NCI-H2107 treated with DMSO at 0.1 percent for 48 hours (cell line): ENCODE data around the gene PPP2R2C.

Source experiments
- DNase-seq: peaks from one replicate; lab custom pipeline; 2025; ENCODE audit not compliant: unreplicated experiment; lab: John Stamatoyannopoulos, UW

The PPP2R2C gene

DNA sequence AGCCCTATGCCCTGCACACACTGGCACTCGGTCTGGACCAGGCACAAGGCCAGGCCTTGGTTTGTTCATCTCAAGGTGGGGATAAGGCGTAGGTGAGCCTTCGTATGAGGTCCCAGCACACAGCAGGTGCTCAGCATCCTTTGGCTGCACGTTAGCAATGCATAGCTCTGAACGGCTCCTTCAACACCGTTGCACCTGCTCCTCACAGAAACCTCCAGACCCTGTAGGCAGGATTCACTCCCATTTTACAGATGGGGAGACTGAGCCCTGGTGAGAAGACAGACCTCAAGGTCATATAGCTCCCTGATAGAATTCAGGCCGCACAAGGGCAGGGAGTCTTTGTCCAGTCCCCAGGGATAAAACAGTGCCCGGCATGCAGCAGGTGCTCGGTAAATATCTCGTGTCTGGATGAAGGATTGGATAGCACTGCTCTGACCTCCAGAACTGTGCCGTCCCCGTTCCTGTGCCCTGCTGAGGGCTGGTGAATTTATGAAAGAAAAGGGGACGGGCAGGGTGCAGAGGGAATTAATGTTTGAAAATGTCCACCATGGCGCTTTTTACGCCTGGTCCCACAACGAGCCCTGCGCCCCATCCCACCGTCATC is 2.4 kb downstream of the PPP2R2C start:
- no peak for DNase-seq

GRCh38 chr4:6469144-6469543 is 3.3 kb downstream of the PPP2R2C start:
- DNase-seq: no peak

DNA sequence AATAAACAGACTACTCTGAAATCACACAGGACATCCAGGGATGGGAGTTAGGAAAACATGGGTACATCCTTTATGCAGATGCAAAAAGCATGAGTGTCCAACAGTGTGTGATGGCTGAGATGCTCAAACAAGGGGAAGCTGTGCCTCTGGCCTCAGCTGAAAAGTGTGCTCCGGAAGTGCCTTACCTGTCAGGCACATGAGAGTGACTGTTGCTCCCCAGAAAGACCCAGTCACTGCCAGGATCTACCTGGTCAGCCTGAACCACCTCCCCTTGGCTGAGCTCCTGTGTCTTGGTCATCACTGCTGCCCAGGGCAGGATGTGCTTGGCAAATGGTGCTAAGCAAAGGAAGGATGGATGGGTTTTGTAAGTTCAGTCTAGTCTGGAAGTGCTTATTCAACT is 4.0 kb downstream of the PPP2R2C start:
- DNase-seq: no peak

DNA sequence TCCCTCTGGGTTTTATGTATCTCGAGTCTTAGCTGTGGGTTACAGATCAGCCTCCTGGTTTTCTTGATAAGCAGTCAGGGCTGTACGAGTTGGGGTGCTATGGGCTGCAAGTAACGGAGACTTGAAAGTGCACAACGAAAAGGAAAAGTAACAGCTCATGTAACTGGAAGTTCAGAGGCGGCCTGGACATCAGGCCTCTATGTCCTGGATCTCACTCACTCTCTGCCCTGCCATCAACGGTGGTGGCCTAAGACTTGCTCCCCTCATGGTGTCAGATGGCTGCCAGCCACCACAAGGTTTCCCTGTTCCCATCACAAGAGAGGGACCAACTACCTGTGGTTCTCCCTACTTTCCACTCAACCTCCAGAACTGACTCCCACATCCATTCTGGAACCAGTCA is 4.8 kb downstream of the PPP2R2C start:
- DNase-seq: no peak

DNA sequence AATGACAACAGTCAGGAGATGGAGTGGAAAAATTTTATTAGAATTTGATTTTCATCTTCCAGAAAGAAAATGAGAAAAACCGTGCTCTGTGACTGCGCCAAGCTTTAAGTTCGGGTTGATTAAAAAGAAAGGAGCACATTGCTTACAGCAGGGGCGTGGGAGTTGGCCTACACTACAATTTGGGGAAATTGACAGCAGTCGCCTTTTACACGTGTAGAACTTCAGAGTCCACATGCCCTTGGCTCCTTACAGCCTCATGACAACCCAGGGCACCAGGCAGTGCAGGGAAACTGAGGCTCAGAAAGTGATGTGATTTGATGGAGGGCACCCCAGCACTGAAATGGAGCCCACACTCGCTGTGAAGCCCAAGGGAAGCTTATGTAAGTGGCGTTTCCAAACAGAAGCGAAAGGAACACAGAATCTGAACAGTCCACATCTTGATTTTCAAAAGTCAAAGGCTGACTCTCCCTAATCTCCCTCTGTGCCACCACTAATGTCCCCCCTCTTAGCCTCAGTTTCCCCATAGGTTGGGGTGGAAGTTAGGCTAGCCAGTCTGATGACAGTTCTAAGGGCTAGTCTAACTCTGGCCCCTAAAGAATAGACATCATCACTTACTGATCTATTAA is 5.5 kb downstream of the PPP2R2C start:
- no peak for DNase-seq

DNA sequence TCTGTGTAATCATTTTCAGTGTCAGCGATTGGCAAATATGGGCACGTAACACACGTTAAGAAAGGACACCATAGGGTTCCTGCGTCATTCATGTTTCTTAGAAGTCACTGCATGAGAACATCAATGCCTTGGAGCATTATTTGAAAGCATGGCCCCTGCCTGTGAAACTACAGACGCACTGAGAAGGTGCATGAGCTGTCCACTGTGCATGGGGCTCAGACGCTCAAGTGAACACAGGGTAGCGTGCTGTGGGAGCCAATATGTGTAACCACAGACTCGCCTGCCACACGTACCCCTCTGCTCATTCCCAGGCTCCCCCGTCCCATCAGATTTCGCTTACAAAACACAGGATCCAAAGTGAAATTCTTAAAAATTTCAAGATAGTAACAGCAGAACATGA is 6.5 kb downstream of the PPP2R2C start:
- no peak for DNase-seq

DNA sequence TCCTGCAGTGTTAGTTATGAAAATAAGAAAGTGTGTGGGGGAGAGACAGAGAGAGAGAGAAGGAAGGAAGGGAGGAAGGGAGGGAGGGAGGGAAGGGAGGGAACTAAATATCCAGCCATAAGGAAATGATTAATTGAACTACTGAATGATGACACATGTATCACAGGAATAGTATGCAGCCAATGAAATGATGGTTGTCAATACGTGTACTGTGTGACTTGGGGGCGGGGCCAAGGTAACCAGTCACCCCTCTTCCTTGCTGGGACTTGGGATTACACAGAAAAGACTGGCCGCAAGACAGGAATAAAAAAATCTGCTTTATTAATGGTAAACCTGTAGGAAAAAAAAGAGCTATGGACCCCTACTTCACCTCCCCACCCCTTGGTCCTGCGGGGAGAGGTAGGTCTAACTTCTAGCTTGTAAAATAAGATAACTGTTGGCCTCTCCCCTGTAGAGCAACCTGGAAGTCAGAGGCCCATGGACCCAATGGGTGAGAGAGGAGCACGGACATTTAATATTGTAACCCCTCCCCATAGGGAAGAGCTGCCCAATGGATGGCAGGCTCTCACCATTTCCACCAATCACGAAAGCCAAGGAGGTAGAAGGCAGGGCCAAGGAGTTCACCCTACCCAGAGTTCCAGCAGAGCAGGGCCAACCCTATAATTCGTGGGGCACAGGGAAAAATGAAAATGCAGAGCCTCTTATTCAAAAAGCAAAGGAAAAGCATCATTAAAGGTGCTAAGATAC is 7.4 kb downstream of the PPP2R2C start:
- no peak for DNase-seq

DNA sequence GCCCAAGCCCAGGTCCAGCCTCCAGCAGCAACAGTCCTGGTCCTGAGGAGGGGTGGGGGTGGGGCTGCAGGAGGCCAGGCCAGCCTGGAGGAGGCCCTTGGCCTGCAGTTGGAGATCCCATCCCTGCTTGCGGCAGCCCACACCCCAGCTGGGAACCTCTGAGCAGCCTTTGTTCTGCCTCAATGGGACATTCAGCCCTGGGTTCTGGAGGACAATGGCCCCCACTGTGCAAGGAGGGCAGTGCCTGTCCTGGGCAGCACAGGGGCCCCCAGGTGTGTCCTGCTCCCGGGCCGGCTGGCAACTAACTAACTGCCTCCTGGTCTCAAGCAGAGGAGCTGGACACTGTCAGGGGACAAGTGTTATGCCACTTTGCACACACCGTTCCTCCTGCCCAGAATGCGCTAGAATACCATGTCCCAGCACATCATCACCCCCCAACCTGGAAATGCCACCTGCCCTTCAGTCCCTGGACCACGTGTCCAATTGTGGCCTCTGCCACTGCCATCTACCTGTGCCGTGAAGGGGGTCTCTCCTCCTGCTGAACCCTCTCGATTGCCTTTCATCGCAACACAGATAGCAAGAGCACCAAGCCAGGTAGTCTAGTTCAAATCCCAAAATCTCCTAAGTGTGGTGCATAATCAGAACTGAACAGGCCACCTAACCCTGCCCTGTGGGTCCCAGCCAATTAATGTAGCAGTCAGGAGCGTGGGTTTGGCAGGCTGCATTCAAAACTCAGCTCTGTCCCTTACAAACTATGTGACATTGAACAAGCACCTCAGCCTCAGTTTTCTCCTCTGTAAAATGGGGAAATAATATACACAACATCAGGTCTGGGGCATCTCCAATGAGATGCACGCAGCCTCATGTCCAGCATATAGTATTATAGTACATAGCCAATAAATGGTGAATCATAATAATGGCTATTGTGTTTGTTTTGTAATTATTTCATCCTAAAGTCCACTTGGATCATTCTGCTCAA is 8.8 kb downstream of the PPP2R2C start:
- DNase-seq: no peak

DNA sequence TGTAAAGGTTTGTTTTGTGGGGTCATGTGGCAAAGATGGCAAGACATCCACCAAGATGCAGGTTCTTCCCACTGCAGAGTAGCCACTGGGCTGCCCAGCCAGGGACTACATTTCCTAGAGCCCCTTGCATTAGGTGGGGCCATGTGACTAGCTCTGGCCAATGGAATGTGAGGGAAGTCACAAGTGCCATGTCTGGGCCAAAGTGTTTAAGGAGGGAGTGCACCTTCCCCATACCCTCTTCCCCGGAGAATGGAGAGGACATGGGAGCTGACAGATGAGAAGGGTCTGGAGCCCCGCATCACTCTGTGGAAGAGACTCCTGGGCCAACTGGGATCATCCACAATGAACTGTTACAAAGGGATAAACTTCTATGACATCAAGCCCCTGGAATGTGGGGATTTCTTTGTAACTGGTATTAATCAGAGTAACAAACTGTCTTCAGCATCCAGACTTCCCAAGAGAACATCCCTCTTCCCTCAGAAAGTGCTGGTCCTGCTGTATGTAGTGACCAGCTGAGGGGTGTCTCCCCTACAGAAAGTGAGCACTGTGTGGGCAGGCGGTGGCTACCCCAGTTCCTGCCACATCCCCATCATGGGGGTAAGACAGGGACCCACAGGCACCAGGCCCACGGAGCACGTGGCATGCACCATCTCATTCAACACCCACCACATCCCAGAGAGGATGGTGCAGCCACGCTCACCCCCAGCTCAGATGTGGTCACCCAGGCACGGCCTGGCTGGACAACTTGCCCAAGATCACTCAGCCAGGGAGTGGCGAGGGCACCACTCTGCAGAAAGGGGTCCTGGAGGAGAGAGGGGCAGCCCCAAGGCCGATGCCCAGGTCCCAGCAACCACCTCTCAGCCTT is 10.9 kb downstream of the PPP2R2C start:
- DNase-seq: no peak

GRCh38 chr4:6460876-6461275 is 11.5 kb downstream of the PPP2R2C start:
- no peak for DNase-seq

GRCh38 chr4:6458528-6458927 is 13.9 kb downstream of the PPP2R2C start:
- DNase-seq: no peak

GRCh38 chr4:6456450-6456849 is 16.0 kb downstream of the PPP2R2C start:
- DNase-seq: no peak

DNA sequence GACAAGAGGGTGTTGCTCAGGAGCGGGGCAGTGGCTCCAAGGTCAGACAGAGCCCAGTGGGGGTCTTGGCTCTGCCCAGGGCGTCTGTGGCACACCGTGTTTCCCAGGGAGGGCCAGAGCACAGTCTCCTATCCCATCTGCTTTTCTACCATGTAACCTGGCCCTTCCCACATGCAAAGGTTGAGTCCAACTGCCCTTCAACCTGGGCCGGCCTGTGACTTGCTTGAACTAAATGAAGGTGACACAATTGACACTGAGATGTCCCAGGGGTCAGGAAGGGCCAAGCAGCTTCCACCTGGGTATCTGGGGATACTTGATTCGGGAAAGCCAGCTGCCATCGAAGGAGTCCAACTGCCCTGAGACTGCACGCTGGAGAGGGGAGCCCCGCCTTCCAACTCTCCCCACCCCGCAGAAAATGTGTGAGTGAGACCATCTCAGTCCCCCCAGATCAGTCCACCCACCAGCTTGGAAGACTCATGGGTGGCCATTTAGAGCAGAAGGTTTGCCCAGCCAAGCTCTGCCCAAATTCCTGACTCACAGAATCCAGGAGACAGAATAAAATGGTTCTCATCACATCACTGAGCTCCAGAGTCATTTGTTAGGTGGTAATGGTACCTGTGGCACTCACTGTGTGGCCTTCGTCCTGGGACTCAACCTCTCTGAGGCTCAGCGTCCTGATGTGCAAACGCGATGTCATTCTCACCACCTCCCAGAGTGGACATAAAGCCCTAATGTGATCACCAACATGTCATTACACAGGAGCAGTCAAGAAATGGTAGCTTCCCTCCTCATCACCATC is 18.1 kb downstream of the PPP2R2C start:
- DNase-seq: no peak

- DNase-seq: no peak
Measured at GRCh38 chr4:6453688-6453990, 18.8 kb downstream of the PPP2R2C start.

DNA sequence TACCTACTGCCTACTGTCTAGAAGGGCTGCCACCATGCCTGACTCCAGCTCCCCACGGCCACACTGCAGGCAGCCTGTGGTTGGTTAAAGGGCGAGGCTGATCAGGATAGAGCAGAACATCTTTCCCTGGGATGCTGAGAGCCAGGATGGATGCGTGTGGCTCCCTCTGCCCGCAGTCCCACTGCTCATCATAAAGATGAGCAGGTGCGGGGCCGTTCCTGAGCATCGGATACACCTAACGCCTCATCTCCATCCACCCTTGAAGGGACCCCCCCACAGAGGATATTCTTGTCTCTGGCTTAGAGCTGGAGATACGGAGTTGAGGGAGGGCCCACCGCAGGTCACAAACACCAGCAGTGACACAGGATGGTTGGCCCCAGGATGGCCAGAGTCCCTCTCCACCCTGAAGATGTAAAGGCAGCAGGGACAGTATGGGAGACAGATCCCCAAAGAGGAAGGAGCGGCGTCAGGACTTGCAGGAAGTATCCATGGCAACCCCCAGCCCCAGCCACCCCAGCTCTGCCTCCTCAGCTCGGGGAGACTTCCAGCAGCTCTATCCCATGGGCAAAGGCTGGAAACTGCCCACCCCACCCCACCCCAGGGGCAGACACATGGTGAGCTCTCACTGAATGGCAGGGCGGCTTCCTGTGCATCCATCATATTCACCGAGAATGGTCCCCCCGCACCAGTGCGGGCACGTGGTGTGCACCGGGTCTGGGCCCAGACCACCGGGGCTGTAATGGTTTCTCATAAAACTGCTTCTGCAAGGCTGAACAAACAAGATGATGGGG is 19.3 kb downstream of the PPP2R2C start:
- no peak for DNase-seq

GRCh38 chr4:6452116-6452896 is 20.1 kb downstream of the PPP2R2C start:
- no peak for DNase-seq

DNA sequence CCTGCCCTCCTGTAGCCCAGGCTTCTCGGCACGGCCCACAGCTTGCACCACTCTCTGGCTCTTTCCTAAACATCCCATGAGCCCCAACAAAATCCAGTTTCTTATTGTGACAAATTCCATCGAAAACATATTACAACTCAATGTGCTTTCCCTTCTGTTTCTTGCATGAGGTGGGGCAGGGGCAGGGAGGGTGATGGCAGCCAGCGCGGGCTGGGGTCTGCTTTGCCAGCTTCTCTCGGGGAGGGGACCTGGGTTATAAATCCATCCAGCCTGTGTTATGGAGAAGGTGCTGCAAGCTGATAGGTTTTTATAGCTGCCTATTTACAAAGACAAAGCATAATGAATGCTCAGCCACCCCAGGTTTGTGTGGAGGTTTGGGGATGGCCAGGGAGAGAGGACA is 21.1 kb downstream of the PPP2R2C start:
- DNase-seq: no peak

- no peak for DNase-seq
Measured at GRCh38 chr4:6450709-6451108, 21.7 kb downstream of the PPP2R2C start.
